DOHH2 (cell line): Measurements from ENCODE around the gene PMF1.
"Not testable (repeated sequence)": the region's sequence is repeated elsewhere in the genome, so short reads cannot be mapped to it uniquely, and the experiment has no call there.

ENCODE experiments used
- CTCF ChIP-seq: fragments of 200-600 bp; sonication (generic); IDR thresholded peaks from one replicate; pipeline ENCODE4 v1.5.1; 2014; ENCODE audit warnings: antibody characterized with exemption, mild to moderate bottlenecking, low read depth, low read length; ENCODE audit not compliant: poor library complexity, severe bottlenecking
- EZH2phosphoT487 ChIP-seq: fragments of 200-600 bp; sonication (generic); IDR thresholded peaks from 2 replicates; pipeline ENCODE4 v1.6.1; 2017; ENCODE audit warnings: borderline replicate concordance, mild to moderate bottlenecking, antibody characterized with exemption, low read length, moderate library complexity, mixed read lengths

- TF ChIP-seq CTCF, EZH2phosphoT487: not testable (repeated sequence)
Measured at GRCh38 chr1:156182010-156182779, 30.6 kb upstream of the PMF1 start.
